H9 (cell line): ENCODE measurements around the gene TMC3. TPM values are rescaled to one million over a fixed set of nuclear protein-coding genes. Genes with fewer than 3 reads are reported as not detected.

Experiments used
- DNase-seq: peaks from one replicate; pipeline ENCODE4 v3.0.0-alpha.2; 2017
- H2AFZ ChIP-seq: one replicate; pipeline ENCODE4 v1.6.1; 2013; ENCODE audit warnings: mild to moderate bottlenecking, low read length, control low read depth, moderate library complexity
- H2AK5ac ChIP-seq: 2 replicates; pipeline ENCODE4 v1.6.1; 2013; ENCODE audit warnings: low read length, control low read depth, mixed read lengths; ENCODE audit not compliant: insufficient read length
- H2BK120ac ChIP-seq: one replicate; pipeline ENCODE4 v1.6.1; 2013; ENCODE audit warnings: low read depth, mild to moderate bottlenecking, low read length, control low read depth, inconsistent platforms; ENCODE audit not compliant: poor library complexity, severe bottlenecking
- H2BK12ac ChIP-seq: 2 replicates; pipeline ENCODE4 v1.6.1; 2013; ENCODE audit warnings: low read length, control low read depth, mixed read lengths, low read depth; ENCODE audit not compliant: insufficient read length
- H2BK15ac ChIP-seq: 2 replicates; pipeline ENCODE4 v1.6.1; 2013; ENCODE audit warnings: low read depth, low read length, control low read depth
- H2BK20ac ChIP-seq: one replicate; pipeline ENCODE4 v1.6.1; 2013; ENCODE audit warnings: low read depth, mild to moderate bottlenecking, low read length, control low read depth, inconsistent platforms; ENCODE audit not compliant: poor library complexity, severe bottlenecking
- H2BK5ac ChIP-seq: 2 replicates; pipeline ENCODE4 v1.6.1; 2013; ENCODE audit warnings: low read length, control low read depth, mixed read lengths; ENCODE audit not compliant: insufficient read length
- H3K14ac ChIP-seq: 2 replicates; pipeline ENCODE4 v1.6.1; 2013; ENCODE audit warnings: low read length, control low read depth; ENCODE audit not compliant: insufficient read depth
- H3K18ac ChIP-seq: 2 replicates; pipeline ENCODE4 v1.6.1; 2013; ENCODE audit warnings: low read depth, mild to moderate bottlenecking, mixed read lengths, low read length, control low read depth; ENCODE audit not compliant: insufficient read length
- H3K23ac ChIP-seq: 2 replicates; pipeline ENCODE4 v1.6.1; 2013; ENCODE audit warnings: low read length, control low read depth, mixed read lengths, low read depth; ENCODE audit not compliant: insufficient read length
- H3K23me2 ChIP-seq: 2 replicates; pipeline ENCODE4 v1.6.1; 2013; ENCODE audit warnings: low read depth, mild to moderate bottlenecking, mixed read lengths, low read length, control low read depth; ENCODE audit not compliant: insufficient read length, poor library complexity, severe bottlenecking
- H3K27ac ChIP-seq: 2 replicates; pipeline ENCODE4 v1.5.1; 2013; ENCODE audit warnings: low read length, control low read depth, mixed read lengths, low read depth; ENCODE audit not compliant: insufficient read length
- H3K27me3 ChIP-seq: 2 replicates; pipeline ENCODE4 v1.6.1; 2013; ENCODE audit warnings: low read length, control low read depth, inconsistent platforms; ENCODE audit not compliant: insufficient read depth
- H3K4ac ChIP-seq: 2 replicates; pipeline ENCODE4 v1.6.1; 2013; ENCODE audit warnings: low read depth, mild to moderate bottlenecking, control low read depth, inconsistent platforms, low read length, moderate library complexity
- H3K4me1 ChIP-seq: 2 replicates; pipeline ENCODE4 v1.6.1; 2013; ENCODE audit warnings: low read length, control low read depth, inconsistent platforms; ENCODE audit not compliant: insufficient read depth
- H3K4me2 ChIP-seq: 2 replicates; pipeline ENCODE4 v1.6.1; 2013; ENCODE audit warnings: low read length, control low read depth, mixed read lengths; ENCODE audit not compliant: insufficient read length, insufficient read depth
- H3K56ac ChIP-seq: 2 replicates; pipeline ENCODE4 v1.6.1; 2013; ENCODE audit warnings: low read depth, mild to moderate bottlenecking, mixed read lengths, low read length, control low read depth; ENCODE audit not compliant: insufficient read length
- H3K79me1 ChIP-seq: 2 replicates; pipeline ENCODE4 v1.6.1; 2013; ENCODE audit warnings: low read depth, mild to moderate bottlenecking, moderate library complexity, low read length, control low read depth, inconsistent platforms; ENCODE audit not compliant: insufficient read depth, poor library complexity, severe bottlenecking
- H3K79me2 ChIP-seq: 2 replicates; pipeline ENCODE4 v1.6.1; 2013; ENCODE audit warnings: low read length, control low read depth, inconsistent platforms; ENCODE audit not compliant: insufficient read depth
- H3K9ac ChIP-seq: 2 replicates; pipeline ENCODE4 v1.6.1; 2013; ENCODE audit warnings: low read length, control low read depth, mixed read lengths; ENCODE audit not compliant: insufficient read length; ENCODE audit errors: extremely low read depth
- H3K9me3 ChIP-seq: one replicate; pipeline ENCODE4 v1.6.1; 2013; ENCODE audit warnings: low read depth, low read length, inconsistent platforms; ENCODE audit not compliant: control insufficient read depth
- H3T11ph ChIP-seq: one replicate; pipeline ENCODE4 v1.6.1; 2013; ENCODE audit warnings: mild to moderate bottlenecking, low read length, control low read depth, inconsistent platforms
- H4K20me1 ChIP-seq: one replicate; pipeline ENCODE4 v1.6.1; 2013; ENCODE audit not compliant: control insufficient read depth, insufficient read length, insufficient read depth
- H4K5ac ChIP-seq: 2 replicates; pipeline ENCODE4 v1.6.1; 2013; ENCODE audit warnings: low read depth, mild to moderate bottlenecking, mixed read lengths, low read length, control low read depth; ENCODE audit not compliant: insufficient read length
- H4K8ac ChIP-seq: replicated peaks from 2 replicates; pipeline ENCODE4 v1.6.1; 2013; ENCODE audit warnings: low read length, control low read depth, mixed read lengths, low read depth; ENCODE audit not compliant: insufficient read length
- H4K91ac ChIP-seq: 2 replicates; pipeline ENCODE4 v1.6.1; 2013; ENCODE audit warnings: low read depth, mild to moderate bottlenecking, moderate library complexity, mixed read lengths, low read length, control low read depth; ENCODE audit not compliant: insufficient read length
- H3K27ac Mint-ChIP-seq, 3 experiments: 2 replicates in 2 of 3; 3 replicates in 1 of 3; pipeline ENCODE4 v1.8.0; 2020 to 2021; ENCODE audit warnings: mixed read lengths in 3 of 3, mild to moderate bottlenecking in 1 of 3, moderate library complexity in 1 of 3
- H3K27me3 Mint-ChIP-seq: 2 replicates; pipeline ENCODE4 v1.8.0; 2021; ENCODE audit warnings: low read depth, mild to moderate bottlenecking, moderate library complexity, mixed read lengths
- H3K36me3 Mint-ChIP-seq, 3 experiments: 2 replicates in 2 of 3; 3 replicates in 1 of 3; pipeline ENCODE4 v1.8.0; 2020 to 2021; ENCODE audit warnings: low read depth in 3 of 3, mixed read lengths in 3 of 3; ENCODE audit not compliant: insufficient read depth in 1 of 3
- H3K4me1 Mint-ChIP-seq, 2 experiments: 2 replicates each; pipeline ENCODE4 v1.8.0; 2020; ENCODE audit warnings: mixed read lengths in 2 of 2
- H3K4me3 Mint-ChIP-seq, 2 experiments: 2 replicates in 1 of 2; 3 replicates in 1 of 2; pipeline ENCODE4 v1.8.0; 2020 to 2021; ENCODE audit warnings: mild to moderate bottlenecking in 2 of 2, mixed read lengths in 2 of 2, moderate library complexity in 1 of 2
- H3K9me3 Mint-ChIP-seq, 2 experiments: 2 replicates in 1 of 2; 3 replicates in 1 of 2; pipeline ENCODE4 v1.8.0; 2020; ENCODE audit warnings: mild to moderate bottlenecking in 2 of 2, mixed read lengths in 2 of 2, moderate library complexity in 1 of 2
- WGBS: extraction: QIAGEN DNeasy Blood & Tissue Kit; methylation state at CpG from one replicate; pipeline ENCODE4 v1.1.7; 2013; ENCODE audit warnings: missing lambda C conversion rate, low lambda C conversion rate, mixed read lengths; ENCODE audit not compliant: insufficient read length; ENCODE audit errors: extremely low coverage; 5-methylcytosine and 5-hydroxymethylcytosine counted together
- total RNA-seq: library from RNA; stranded (reverse); gene quantifications from 2 replicates; pipeline ENCODE4 v1.2.1, GENCODE V29; 2021
- TF ChIP-seq, protein P1 (sequence below): fragments of 200-600 bp; sonication (generic); conservative IDR thresholded peaks from 3 replicates; pipeline ENCODE4 v1.8.0; 2021; ENCODE audit warnings: antibody characterized with exemption, mild to moderate bottlenecking

TMC3 gene
- total RNA-seq, 1 experiment from 2014 or later, result not detected

DNA sequence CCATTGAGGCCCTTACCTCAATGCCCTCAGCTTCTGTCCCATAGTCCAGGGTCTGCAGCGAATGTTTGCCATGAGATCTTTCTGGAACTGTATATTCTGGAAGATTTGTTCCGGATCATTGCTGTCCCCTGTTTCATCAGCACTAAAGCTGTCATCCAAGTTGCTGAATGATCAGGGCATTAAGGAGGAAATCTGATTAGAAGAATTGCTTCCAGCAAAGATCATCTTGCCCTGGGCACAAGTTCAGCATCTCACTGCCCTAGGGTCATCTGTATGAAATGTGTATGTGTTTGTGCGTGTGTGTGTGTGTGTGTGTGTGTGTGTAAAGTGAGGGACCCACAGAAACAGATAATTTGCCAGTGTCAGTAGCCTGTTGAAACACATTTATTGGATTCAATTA lies 1.4 kb downstream of the TMC3 start:
- Histone ChIP-seq H2BK20ac (no peak overlapping the region), H4K5ac (no peak overlapping the region), H3K79me1 (no peaks in the 10 kb centered on the region), H3K9me3 (no peaks in the 10 kb centered on the region), H3K4me1 (no peaks in the 10 kb centered on the region), H4K20me1 (no peaks in the 10 kb centered on the region), H3K14ac (no peak overlapping the region), H4K91ac (no peak overlapping the region), H3K27me3 (no peaks in the 10 kb centered on the region; the same call in 1 of the 2 replicates), H3K9ac (no peak overlapping the region), H3K23ac (no peak overlapping the region), H4K8ac (no peak overlapping the region), H3K23me2 (no peaks in the 10 kb centered on the region), H2BK120ac (no peak overlapping the region), H3K27ac (no peak overlapping the region), H3T11ph (no peak overlapping the region), H2AFZ (no peak overlapping the region), H2BK5ac (no peak overlapping the region), H3K4me2 (no peak overlapping the region), H3K79me2 (no peaks in the 10 kb centered on the region), H3K4ac (no peak overlapping the region), H3K56ac (no peak overlapping the region), H3K18ac (no peak overlapping the region), H2BK15ac (no peak overlapping the region), H2BK12ac (no peak overlapping the region), H2AK5ac (no peak overlapping the region)
- Mint-ChIP-seq H3K27ac (no peak overlapping the region), H3K36me3 (no peaks in the 10 kb centered on the region), H3K4me1 (no peaks in the 10 kb centered on the region; a peak in 1 of 4 replicates), H3K9me3 (no peaks in the 10 kb centered on the region), H3K27me3 (no peaks in the 10 kb centered on the region; the same call in 1 of the 2 replicates), H3K4me3 (no peak overlapping the region)
- no CpG with 5 or more reads among the region's 3 CpGs for WGBS
- no peak for DNase-seq
- TF ChIP-seq, protein P1, sequence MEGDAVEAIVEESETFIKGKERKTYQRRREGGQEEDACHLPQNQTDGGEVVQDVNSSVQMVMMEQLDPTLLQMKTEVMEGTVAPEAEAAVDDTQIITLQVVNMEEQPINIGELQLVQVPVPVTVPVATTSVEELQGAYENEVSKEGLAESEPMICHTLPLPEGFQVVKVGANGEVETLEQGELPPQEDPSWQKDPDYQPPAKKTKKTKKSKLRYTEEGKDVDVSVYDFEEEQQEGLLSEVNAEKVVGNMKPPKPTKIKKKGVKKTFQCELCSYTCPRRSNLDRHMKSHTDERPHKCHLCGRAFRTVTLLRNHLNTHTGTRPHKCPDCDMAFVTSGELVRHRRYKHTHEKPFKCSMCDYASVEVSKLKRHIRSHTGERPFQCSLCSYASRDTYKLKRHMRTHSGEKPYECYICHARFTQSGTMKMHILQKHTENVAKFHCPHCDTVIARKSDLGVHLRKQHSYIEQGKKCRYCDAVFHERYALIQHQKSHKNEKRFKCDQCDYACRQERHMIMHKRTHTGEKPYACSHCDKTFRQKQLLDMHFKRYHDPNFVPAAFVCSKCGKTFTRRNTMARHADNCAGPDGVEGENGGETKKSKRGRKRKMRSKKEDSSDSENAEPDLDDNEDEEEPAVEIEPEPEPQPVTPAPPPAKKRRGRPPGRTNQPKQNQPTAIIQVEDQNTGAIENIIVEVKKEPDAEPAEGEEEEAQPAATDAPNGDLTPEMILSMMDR, result no peak
